Activated T-helper 2 cell treated with anti-CD3 and anti-CD28 coated beads, Interferon-gamma antibody, Interleukin-2, Interleukin-4, amounts not matched to agents 10 μg/mL and 5 μg/mL and 100 μg/mL, durations not matched to agents 14 hours and 24 hours and 36 hours (primary cell): ENCODE results near the gene SDHAF3. TPM values are rescaled to one million over a fixed set of nuclear protein-coding genes. Genes with fewer than 3 reads are reported as not detected.
"Not testable (repeated sequence)": the region's sequence is repeated elsewhere in the genome, so short reads cannot be mapped to it uniquely, and the experiment has no call there.

Source experiments
- DNase-seq: peaks from one replicate; pipeline ENCODE4 v3.0.0; 2021; ENCODE audit warnings: low spot score
- H3K27ac Mint-ChIP-seq: one replicate; pipeline ENCODE4 v1.8.0; 2021; ENCODE audit warnings: mixed read lengths
- H3K27me3 Mint-ChIP-seq: one replicate; pipeline ENCODE4 v1.8.0; 2021; ENCODE audit warnings: low read depth, mixed read lengths
- H3K36me3 Mint-ChIP-seq: one replicate; pipeline ENCODE4 v1.8.0; 2021; ENCODE audit warnings: low read depth, mixed read lengths
- H3K4me1 Mint-ChIP-seq: one replicate; pipeline ENCODE4 v1.8.0; 2021; ENCODE audit warnings: low read depth, mixed read lengths
- H3K4me3 Mint-ChIP-seq: one replicate; pipeline ENCODE4 v1.8.0; 2021; ENCODE audit warnings: low read depth, mild to moderate bottlenecking, moderate library complexity, mixed read lengths
- H3K9me3 Mint-ChIP-seq: one replicate; pipeline ENCODE4 v1.8.0; 2021; ENCODE audit warnings: mixed read lengths
- intact Hi-C: fragments of 100-400 bp; cut with micrococcal nuclease; formaldehyde crosslinking; loops from one replicate; pipeline ENCODE4 v1.15.1; 2023
- total RNA-seq: library from RNA; stranded (reverse); gene quantifications from 2 replicates; pipeline ENCODE4 v1.2.3, GENCODE V29; 2022

Gene SDHAF3
- total RNA-seq, 1 donor from 2014 or later, result 23.7 TPM

DNA sequence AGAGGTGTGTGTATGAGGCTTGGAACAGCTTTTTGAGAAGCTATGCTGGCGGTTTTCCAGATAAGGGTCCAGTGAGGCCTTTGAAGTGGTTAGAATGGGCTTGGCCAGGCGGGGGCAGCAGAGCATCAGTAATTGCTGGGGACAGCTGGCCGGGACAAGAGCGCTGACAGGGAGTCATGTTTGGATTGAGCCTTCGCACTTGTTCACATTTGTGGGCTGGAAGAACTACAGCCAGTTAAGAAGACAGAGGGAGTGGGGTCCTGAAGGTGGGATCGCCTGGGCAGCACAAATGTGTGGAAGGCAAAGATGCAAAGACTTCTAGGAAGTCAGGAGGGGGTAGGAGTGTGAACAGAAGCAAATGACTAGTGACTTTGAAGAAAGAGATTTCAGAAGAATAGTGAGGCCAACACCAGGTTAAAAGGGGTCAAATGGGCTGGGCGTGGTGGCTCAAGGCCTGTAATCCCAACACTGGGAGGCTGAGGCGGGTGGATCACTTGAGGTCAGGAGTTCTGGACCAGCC lies 12.7 kb upstream of the SDHAF3 start:
- intact Hi-C loops, result loop anchor here (1.0 kb wide), 2 partner anchors 75 to 731 kb away; no protein-coding TSS in a partner anchor
- Mint-ChIP-seq H3K9me3 (peaks cover 8% of the 10 kb centered on the region), H3K36me3 (no peaks in the 10 kb centered on the region), H3K27ac (no peak overlapping the region), H3K4me3 (no peak overlapping the region), H3K27me3 (peaks cover 20% of the 10 kb centered on the region), H3K4me1 (no peaks in the 10 kb centered on the region)
- peak; percentile 49 for DNase-seq

DNA sequence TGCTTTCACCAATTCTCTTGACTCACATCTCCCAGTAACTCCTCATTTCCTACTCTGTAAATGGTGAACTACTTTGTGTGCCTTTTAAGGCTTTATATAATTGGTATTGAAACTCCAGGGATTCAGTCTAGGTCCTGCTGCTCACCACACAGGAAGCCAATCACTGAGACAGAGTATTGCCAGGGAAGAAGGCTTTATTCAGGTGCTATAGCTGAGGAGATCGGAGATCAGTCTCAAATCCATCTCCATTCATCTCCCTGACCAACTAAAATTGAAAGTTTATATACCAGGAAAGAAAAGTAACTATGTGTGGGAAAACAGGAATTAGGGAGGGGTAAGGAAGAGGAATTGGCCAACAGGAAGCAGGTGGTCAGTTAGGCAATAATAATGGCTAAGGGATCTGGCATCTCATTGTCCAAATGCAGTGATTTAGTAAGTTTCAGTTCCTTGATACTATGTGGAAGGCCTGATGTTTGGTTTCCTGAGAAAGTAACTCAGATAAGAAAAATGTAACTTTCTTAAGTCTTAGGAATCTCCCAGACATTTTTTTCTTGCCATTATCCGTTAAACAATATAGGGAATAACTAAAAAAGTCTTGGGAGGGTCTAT lies 10.2 kb upstream of the SDHAF3 start:
- Mint-ChIP-seq H3K36me3 (no peaks in the 10 kb centered on the region), H3K4me3 (no peak overlapping the region), H3K4me1 (no peaks in the 10 kb centered on the region), H3K27me3 (peaks cover 19% of the 10 kb centered on the region), H3K27ac (no peak overlapping the region), H3K9me3 (peaks cover 8% of the 10 kb centered on the region)
- DNase-seq, result no peak
- intact Hi-C loops, result no loop called here

DNA sequence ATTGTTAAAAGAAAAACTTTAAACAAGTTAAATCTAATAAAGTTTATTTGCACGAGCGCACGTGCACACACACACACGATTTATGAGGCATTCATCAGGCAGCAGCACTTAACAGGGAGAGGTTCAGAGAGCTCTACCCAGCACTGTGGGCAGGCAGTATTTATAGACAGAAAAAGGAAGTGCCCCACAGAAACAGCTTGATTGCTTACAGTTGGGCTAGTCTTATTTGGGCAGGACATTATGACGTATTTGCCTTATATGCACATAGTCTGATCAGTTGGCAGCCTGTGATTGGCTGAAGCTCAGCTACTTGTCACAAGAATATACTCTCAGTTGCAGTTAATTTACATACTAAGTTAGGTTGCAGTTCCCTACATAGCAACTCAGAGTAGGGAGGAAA lies 1.2 kb upstream of the SDHAF3 start:
- intact Hi-C loops, result loop anchor here (2.0 to 5.0 kb wide), 4 partner anchors 61 to 990 kb away; partner anchors contain the start of genes ASNS, LMTK2 and SEM1
- peak overlapping the region; percentile 95 for H3K4me3 Mint-ChIP-seq
- peaks cover 2% of the 10 kb centered on the region for H3K27me3 Mint-ChIP-seq
- H3K36me3 Mint-ChIP-seq, result peaks cover 16% of the 10 kb centered on the region
- no peak for DNase-seq
- H3K27ac Mint-ChIP-seq, result peak overlapping the region; percentile 15
- peaks cover 33% of the 10 kb centered on the region for H3K4me1 Mint-ChIP-seq
- peaks cover 4% of the 10 kb centered on the region for H3K9me3 Mint-ChIP-seq

DNA sequence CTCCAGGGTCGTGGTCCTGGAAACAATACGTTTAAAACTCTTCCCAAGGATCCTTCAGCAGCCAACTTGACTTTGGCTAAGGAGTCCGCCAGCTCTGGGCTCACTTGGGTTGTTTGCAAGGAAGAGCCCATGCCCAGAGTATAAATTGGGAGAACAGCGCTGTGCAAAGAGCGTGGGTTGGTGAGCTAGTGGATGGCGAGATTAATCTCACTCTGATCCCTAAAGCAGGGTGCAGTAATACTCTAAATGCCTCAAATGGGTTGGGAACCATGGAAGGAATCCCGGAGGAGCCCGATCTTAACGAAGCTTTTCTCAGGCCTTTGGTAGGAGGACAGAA lies 495 bp upstream of the SDHAF3 start:
- Mint-ChIP-seq H3K4me1 (peaks cover 36% of the 10 kb centered on the region), H3K9me3 (peaks cover 4% of the 10 kb centered on the region), H3K36me3 (peaks cover 22% of the 10 kb centered on the region), H3K4me3 (peak overlapping the region; percentile 95), H3K27ac (peak overlapping the region; percentile 90), H3K27me3 (peaks cover 2% of the 10 kb centered on the region)
- DNase-seq, result no peak
- intact Hi-C loops, result loop anchor here (2.0 to 5.0 kb wide), 4 partner anchors 60 to 990 kb away; partner anchors contain the start of genes ASNS, LMTK2 and SEM1

DNA sequence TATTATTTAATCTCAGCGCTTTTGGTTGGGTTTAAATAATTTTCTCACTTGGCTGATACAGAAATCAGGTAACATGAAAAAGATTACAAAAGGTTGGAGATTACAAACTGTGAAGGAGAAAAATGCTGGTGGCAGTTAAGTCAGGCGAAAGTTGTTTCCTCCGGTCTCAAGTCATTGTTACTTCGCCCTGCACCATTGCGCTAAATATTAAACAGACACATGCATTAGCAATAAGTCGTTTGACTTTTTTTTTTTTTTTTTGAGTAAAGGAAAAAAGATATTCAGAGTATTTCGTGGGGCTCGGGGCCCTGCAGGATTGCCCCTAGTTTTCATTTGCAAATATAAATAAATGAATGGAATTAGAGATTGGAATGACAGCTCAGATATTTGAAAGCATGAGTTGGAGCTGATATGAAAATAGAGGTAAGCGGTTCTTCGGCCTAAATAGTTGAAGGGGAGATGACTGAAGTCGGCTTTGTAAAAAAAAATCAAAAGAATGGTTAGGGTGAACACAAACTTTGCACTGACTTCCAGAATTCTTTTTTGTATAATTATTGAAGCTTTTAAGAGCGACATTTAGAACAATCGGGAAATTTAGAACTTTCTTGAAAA lies 914 bp downstream of the SDHAF3 start:
- Mint-ChIP-seq H3K4me1 (peaks cover 38% of the 10 kb centered on the region), H3K27ac (peak overlapping the region; percentile 90), H3K36me3 (peaks cover 31% of the 10 kb centered on the region), H3K9me3 (peaks cover 8% of the 10 kb centered on the region), H3K27me3 (no peaks in the 10 kb centered on the region), H3K4me3 (peak overlapping the region; percentile 95)
- DNase-seq, result no peak
- intact Hi-C loops, result loop anchor here (5.0 kb wide), 1 partner anchor 59 kb away; no protein-coding TSS in a partner anchor

DNA sequence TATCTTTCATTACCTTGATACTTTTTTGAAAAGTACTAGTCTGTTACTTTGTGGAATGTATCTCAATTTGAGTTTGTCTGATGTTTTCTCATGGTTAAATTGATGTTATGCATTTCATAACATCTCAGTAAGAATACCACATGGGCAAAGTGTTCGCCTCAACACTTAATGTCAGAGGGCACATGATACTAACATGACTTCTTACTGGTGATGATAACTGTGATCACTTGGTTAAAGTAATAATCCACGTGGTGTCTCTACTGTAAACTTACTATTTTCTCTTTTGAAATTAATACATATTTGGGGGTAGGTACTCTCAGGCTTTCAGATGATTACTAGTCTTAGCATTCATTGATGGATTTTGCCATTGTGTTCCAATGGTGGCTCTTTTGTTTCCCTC lies 2.2 kb downstream of the SDHAF3 start:
- no peak for DNase-seq
- Mint-ChIP-seq H3K9me3 (peaks cover 20% of the 10 kb centered on the region), H3K27me3 (no peaks in the 10 kb centered on the region), H3K36me3 (peaks cover 40% of the 10 kb centered on the region), H3K4me3 (peak overlapping the region; percentile 64), H3K27ac (no peak overlapping the region), H3K4me1 (peaks cover 38% of the 10 kb centered on the region)
- intact Hi-C loops, result loop anchor here (5.0 kb wide), 1 partner anchor 58 kb away; no protein-coding TSS in a partner anchor

DNA sequence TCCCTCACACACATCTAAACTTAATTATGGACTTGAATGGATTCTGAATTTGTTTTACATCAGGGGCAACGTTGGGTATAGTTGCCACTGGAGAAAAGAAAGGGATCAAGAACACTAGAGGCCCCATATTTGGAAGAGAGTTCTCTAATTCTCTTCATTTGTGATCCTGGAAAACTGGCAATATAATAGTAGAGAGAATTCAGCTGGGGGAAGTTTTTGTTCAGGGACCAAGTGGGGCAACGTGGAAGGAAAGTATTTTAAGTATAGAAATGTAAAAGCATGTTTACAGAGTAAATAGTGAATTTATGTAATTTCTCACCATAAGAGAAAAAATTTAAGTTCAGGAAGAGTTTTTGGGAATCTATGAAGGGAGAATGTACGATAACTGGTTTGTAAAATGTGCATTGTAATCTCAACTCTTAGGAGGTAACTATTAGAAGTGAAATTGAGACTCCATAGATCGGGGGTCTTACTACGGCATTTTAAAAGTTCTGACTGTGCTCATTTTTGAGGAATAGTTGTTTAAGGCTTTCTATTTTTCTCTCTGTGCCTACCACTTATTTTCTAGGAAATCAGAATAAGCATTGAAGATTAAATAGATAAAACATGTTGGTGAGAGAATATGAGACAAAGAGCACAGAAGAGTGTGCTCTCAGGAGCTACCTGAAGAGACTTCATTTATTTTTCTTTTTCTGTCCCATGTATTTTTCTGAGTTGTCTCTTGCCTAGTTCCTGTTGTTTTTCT lies 3.4 kb downstream of the SDHAF3 start:
- Mint-ChIP-seq H3K36me3 (peaks cover 46% of the 10 kb centered on the region), H3K27ac (no peak overlapping the region), H3K27me3 (no peaks in the 10 kb centered on the region), H3K4me1 (peaks cover 38% of the 10 kb centered on the region), H3K9me3 (peaks cover 29% of the 10 kb centered on the region), H3K4me3 (no peak overlapping the region)
- DNase-seq, result no peak
- intact Hi-C loops, result no loop called here

DNA sequence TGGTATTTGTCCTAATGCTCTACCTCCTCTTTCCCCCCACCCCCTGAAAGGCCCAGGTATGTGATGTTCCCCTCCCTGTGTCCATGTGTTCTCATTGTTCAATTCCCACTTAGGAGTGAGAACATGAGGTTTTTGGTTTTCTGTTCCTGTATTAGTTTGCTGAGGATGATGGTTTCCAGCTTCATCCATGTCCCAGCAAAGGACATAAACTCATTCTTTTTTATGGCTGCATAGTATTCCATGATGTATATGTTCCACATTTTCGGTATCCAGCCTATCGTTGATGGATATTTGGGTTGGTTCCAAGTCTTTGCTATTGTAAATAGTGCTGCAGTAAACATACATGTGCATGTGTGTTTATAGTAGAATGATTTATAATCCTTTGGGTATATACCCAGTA lies 5.6 kb downstream of the SDHAF3 start:
- intact Hi-C loops, H3K27ac Mint-ChIP-seq, H3K4me3 Mint-ChIP-seq, DNase-seq, H3K27me3 Mint-ChIP-seq: not testable (repeated sequence)
- Mint-ChIP-seq H3K9me3 (peaks cover 25% of the 10 kb centered on the region), H3K36me3 (peaks cover 40% of the 10 kb centered on the region), H3K4me1 (peaks cover 29% of the 10 kb centered on the region)

DNA sequence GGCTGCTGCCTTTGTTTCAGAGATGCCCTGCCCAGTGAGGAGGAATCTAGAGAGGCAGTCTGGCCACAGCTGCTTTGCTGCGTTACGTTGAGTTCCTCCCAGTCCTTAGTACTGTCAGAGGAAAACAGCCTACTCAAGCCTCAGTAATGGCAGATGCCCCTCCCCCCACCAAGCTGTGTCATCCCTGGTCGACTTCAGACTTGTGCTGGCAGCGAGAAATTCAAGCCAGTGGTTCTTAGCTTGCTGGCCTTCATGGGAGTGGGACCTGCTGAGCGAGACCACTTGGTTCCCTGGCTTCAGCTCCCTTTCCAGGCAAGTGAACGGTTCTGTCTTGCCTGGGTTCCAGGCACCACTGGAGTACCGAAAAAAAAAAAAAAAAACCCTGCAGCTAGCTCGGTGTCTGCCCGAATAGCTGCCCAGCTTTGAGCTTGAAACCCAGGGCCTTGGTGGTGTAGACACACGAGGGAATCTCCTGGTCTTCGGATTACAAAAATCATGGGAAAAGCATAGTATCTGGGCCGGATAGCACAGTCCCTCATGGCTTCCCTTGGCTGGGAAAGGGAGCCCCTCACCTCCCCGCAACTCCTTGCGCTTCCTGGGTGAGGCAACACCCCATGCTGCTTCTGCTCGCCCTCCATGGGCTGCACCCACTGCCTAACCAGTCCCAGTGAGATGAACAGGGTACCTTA lies 9.1 kb downstream of the SDHAF3 start:
- no peak overlapping the region for H3K4me3 Mint-ChIP-seq
- peaks cover 27% of the 10 kb centered on the region for H3K36me3 Mint-ChIP-seq
- no peaks in the 10 kb centered on the region for H3K27me3 Mint-ChIP-seq
- no peak overlapping the region for H3K27ac Mint-ChIP-seq
- peaks cover 25% of the 10 kb centered on the region for H3K9me3 Mint-ChIP-seq
- intact Hi-C loops, result no loop called here
- DNase-seq, result no peak
- H3K4me1 Mint-ChIP-seq, result peaks cover 2% of the 10 kb centered on the region

DNA sequence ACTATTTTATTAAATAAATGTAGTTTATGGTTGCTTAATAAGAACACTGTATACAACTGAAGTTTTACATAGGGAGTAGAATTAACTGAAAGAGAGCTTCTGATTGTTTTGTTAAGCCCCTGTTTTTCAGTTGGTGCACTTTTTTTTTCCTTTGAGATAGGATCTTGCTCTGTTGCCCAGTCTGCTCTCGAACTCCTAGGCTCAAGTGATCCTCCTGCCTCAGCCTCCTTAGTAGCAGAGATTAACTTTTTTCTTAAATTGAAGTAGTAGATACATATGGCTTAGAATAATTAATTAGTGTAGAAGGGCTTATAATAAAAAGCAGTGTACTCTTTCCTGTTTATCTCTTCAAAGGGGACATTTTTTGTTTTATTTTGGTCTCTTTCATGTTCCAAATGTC lies 11.2 kb downstream of the SDHAF3 start:
- Mint-ChIP-seq H3K9me3 (peaks cover 19% of the 10 kb centered on the region), H3K4me1 (no peaks in the 10 kb centered on the region), H3K27me3 (no peaks in the 10 kb centered on the region), H3K4me3 (no peak overlapping the region), H3K27ac (no peak overlapping the region), H3K36me3 (peaks cover 13% of the 10 kb centered on the region)
- intact Hi-C loops, result no loop called here
- DNase-seq, result no peak

DNA sequence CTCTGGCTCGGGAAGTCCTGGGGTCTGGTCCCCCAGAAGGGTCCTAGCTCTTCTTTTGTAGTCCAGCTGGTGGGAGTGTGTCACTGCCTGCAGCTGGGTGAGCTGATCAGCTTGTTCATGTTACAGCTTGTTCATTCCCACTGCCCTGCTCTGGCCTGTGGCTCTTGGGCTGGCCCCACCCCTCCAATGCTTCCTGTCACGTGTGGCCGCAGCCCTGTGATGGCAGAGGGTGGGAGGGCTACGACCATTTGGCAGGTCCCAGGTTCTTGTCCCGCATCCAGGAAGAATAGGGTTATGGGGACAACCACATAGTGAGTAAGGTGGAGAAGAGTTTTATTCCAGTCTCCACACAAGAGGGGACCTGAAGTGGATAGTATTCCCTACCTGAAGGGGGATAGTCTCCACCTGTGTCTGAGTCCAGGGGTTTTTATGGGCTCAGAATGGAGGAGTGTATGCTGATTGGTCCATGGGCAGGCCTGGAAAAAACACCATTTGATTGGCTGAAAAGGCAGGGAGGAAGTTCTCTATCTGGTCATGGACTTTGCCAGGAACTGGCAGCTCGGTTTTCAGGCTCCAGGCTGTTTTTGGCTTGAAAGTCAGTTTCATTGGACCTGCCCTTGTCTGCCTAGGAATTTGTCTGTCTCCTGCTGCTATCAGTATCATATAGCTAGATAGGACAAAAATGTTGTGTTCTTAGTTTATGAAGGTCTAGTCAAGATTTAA lies 13.1 kb downstream of the SDHAF3 start:
- Mint-ChIP-seq H3K4me1 (no peaks in the 10 kb centered on the region), H3K36me3 (peaks cover 3% of the 10 kb centered on the region), H3K27me3 (no peaks in the 10 kb centered on the region), H3K4me3 (no peak overlapping the region), H3K9me3 (peaks cover 5% of the 10 kb centered on the region), H3K27ac (no peak overlapping the region)
- no peak for DNase-seq
- intact Hi-C loops, result no loop called here

DNA sequence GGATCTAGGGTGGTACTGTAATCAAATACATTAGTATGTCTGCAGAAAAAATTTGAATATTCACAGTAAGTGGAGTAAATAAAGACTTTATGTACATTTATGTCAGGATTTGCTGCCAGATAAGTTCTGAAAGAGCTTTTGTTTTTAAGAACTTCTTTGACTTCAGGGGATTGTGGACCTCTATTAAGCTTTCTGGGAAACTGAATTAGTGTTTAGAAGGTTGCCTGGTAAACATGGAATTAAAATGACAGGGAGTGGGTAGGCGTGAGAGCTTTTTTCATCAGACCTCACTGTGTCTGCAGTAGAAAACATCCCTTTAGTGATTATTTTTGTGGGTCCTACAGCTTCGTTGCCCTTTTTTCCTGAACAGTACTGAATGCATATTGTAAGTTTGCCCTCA lies 15.7 kb downstream of the SDHAF3 start:
- Mint-ChIP-seq H3K4me3 (no peak overlapping the region), H3K9me3 (peaks cover 10% of the 10 kb centered on the region), H3K36me3 (peaks cover 13% of the 10 kb centered on the region), H3K27ac (no peak overlapping the region), H3K27me3 (no peaks in the 10 kb centered on the region), H3K4me1 (no peaks in the 10 kb centered on the region)
- intact Hi-C loops, result no loop called here
- DNase-seq, result no peak
